Mesenteric fat pad (tissue), 1 donor: ENCODE results near the gene CTAG2. TPM values are rescaled to one million over a fixed set of nuclear protein-coding genes. Genes with fewer than 3 reads are reported as not detected.
A peak's percentile ranks its signal among the peaks of the same experiment; 100 is the strongest.
"Not testable (repeated sequence)": the region's sequence is repeated elsewhere in the genome, so short reads cannot be mapped to it uniquely, and the experiment has no call there.

ENCODE experiments used
- DNase-seq: peaks from one replicate; pipeline ENCODE4 v3.0.0-alpha.2; 2020; ENCODE audit warnings: low spot score
- total RNA-seq: library from RNA; stranded (reverse); fragmentation: NEBNext Ultra II Directional; extraction: Animal tissue kit (Norgen Biotek cat#: 25700); gene quantifications from one replicate; pipeline ENCODE4 v1.2.1, GENCODE V29; 2021
- donor health status: DM: yes; HTN: yes; CAD: no.

Gene CTAG2
- total RNA-seq, 1 donor from 2014 or later = not detected

GRCh38 chrX:154648931-154649330, 4.4 kb downstream of the CTAG2 start:
- peak; percentile 69 for DNase-seq

GRCh38 chrX:154645745-154646378, 7.5 kb downstream of the CTAG2 start:
- DNase-seq = not testable (repeated sequence)

- DNase-seq = not testable (repeated sequence)
Observed at GRCh38 chrX:154643708-154644107, 9.7 kb downstream of the CTAG2 start.

GRCh38 chrX:154641740-154642139, 11.6 kb downstream of the CTAG2 start:
- DNase-seq = not testable (repeated sequence)

GRCh38 chrX:154633661-154634060, 19.7 kb downstream of the CTAG2 start:
- DNase-seq = not testable (repeated sequence)

GRCh38 chrX:154630949-154631348, 22.4 kb downstream of the CTAG2 start:
- DNase-seq = not testable (repeated sequence)

- DNase-seq = not testable (repeated sequence)
Observed at GRCh38 chrX:154628960-154629359, 24.4 kb downstream of the CTAG2 start.

GRCh38 chrX:154620767-154621414, 32.5 kb downstream of the CTAG2 start:
- not testable (repeated sequence) for DNase-seq

GRCh38 chrX:154619182-154619581, 34.2 kb downstream of the CTAG2 start, which contains the start of gene CTAG1B:
CTAG1B (minus strand) TSS chrX:154619282; CDS start chrX:154619218, 64 bp downstream.
- DNase-seq = not testable (repeated sequence)

GRCh38 chrX:154613586-154613985, 39.8 kb downstream of the CTAG2 start:
- DNase-seq = not testable (repeated sequence)

GRCh38 chrX:154611146-154611545, 42.2 kb downstream of the CTAG2 start:
- peak; percentile 82 for DNase-seq

- peak; percentile 45 for DNase-seq
Observed at GRCh38 chrX:154608823-154609222, 44.6 kb downstream of the CTAG2 start.

- peak; percentile 65 for DNase-seq
Observed at GRCh38 chrX:154607976-154608375, 45.4 kb downstream of the CTAG2 start.

GRCh38 chrX:154607370-154607769, 46.0 kb downstream of the CTAG2 start:
- DNase-seq = no peak

- peak; percentile 18 for DNase-seq
Observed at GRCh38 chrX:154605566-154605965, 47.8 kb downstream of the CTAG2 start.

- peak; percentile 77 for DNase-seq
Observed at GRCh38 chrX:154603438-154604430, 49.6 kb downstream of the CTAG2 start.

GRCh38 chrX:154602766-154603437, 50.5 kb downstream of the CTAG2 start:
- DNase-seq = peak; percentile 51

- peak; percentile 87 for DNase-seq
Observed at GRCh38 chrX:154602226-154602625, 51.2 kb downstream of the CTAG2 start.
